ENCODE results near the gene CENPX. TPM values are rescaled to one million over a fixed set of nuclear protein-coding genes. Genes with fewer than 3 reads are reported as not detected.

Gene CENPX
- total RNA-seq, 2 experiments from 2014 or later = 57.3 to 73.0 TPM

- ChIA-PET CTCF (interaction anchor here (2.5 to 7.4 kb wide), 3 partner anchors 13 to 68 kb away, joined by 6 to 66 read pairs (median 49); partner anchors contain the start of genes DCXR and NOTUM), POLR2A (no interaction called here)
- H3K9me3 Mint-ChIP-seq = no peaks in the 10 kb centered on the region
- no peaks in the 10 kb centered on the region for H3K27me3 Mint-ChIP-seq
- no peak overlapping the region for H3K27ac Mint-ChIP-seq
- peak; percentile 36 for DNase-seq
- peaks cover 12% of the 10 kb centered on the region for H3K36me3 Mint-ChIP-seq (ENCODE audit: low read depth)
- peak overlapping the region; percentile 84 for H3K4me3 Mint-ChIP-seq
- H3K4me1 Mint-ChIP-seq = peaks cover 44% of the 10 kb centered on the region
Measured at GRCh38 chr17:82023447-82024241, 966 bp upstream of the CENPX start.

- peak within 1 kb of the TSS; percentile 84 for H3K4me3 Mint-ChIP-seq
- POLR2A ChIA-PET = interaction anchor here (0.7 to 1.2 kb wide), 2 partner anchors 15 to 64 kb away, joined by 3 to 4 read pairs; partner anchors contain the start of gene DCXR
- no peaks in the 10 kb centered on the region for H3K9me3 Mint-ChIP-seq
- H3K27ac Mint-ChIP-seq = peak within 1 kb of the TSS; percentile 82
- H3K27me3 Mint-ChIP-seq = no peaks in the 10 kb centered on the region
- peaks cover 12% of the 10 kb centered on the region for H3K36me3 Mint-ChIP-seq (ENCODE audit: low read depth)
- peaks cover 47% of the 10 kb centered on the region for H3K4me1 Mint-ChIP-seq
- CTCF ChIA-PET = interaction anchor here (0.8 to 7.4 kb wide), 6 partner anchors 9 to 149 kb away, joined by 3 to 66 read pairs (median 5); partner anchors contain the start of genes DCXR, NOTUM and RAC3
- DNase-seq = peak; percentile 100
Measured at GRCh38 chr17:82022981-82023446, 336 bp upstream of the CENPX start, which contains the start of gene LRRC45. Gene LRRC45, plus strand, starts transcription at chr17:82023305. Its CDS starts 339 bp downstream, at chr17:82023644.

DNA sequence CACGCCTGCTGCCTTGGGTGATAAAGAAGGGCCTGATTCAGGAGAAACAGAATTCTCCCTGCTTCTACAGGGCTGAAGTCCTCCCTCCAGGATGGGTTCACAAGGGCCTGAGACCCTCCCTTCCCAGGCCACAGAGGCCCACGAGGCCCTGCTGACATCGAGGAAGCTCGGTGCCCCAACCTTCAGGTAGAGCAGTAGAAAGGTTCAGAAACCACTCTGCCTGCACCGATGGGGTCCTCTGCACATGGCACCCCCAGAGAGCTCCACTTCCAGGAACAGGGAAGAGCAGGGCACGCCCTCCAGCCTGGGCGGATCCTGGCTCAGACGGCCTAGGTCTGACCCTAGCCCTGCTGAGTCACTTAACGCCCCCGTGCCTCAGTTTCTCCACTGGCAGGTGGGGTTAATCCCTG, 773 bp downstream of the CENPX start:
- CTCF ChIA-PET = interaction anchor here (0.6 to 7.4 kb wide), 9 partner anchors 8 to 794 kb away, joined by 3 to 66 read pairs (median 4); partner anchors contain the start of genes DCXR and NOTUM

GRCh38 chr17:82021107-82021899, 1.4 kb downstream of the CENPX start:
- H3K4me3 Mint-ChIP-seq = peak overlapping the region; percentile 77
- peaks cover 7% of the 10 kb centered on the region for H3K36me3 Mint-ChIP-seq (ENCODE audit: low read depth)
- ChIA-PET CTCF (interaction anchor here (0.6 to 7.4 kb wide), 12 partner anchors 8 to 795 kb away, joined by 3 to 66 read pairs (median 4); partner anchors contain the start of genes DCXR and NOTUM), POLR2A (no interaction called here)
- H3K9me3 Mint-ChIP-seq = no peaks in the 10 kb centered on the region
- no peaks in the 10 kb centered on the region for H3K27me3 Mint-ChIP-seq
- peaks cover 38% of the 10 kb centered on the region for H3K4me1 Mint-ChIP-seq
- peak overlapping the region; percentile 82 for H3K27ac Mint-ChIP-seq
- peak; percentile 74 for DNase-seq

More for the DNA sequence above, 773 bp downstream of the CENPX start:
- Mint-ChIP-seq H3K27ac (peak overlapping the region; percentile 82), H3K9me3 (no peaks in the 10 kb centered on the region), H3K27me3 (no peaks in the 10 kb centered on the region), H3K4me1 (peaks cover 39% of the 10 kb centered on the region), H3K36me3 (ENCODE audit: low read depth) (peaks cover 7% of the 10 kb centered on the region), H3K4me3 (peak overlapping the region; percentile 77)
- no peak for DNase-seq
- POLR2A ChIA-PET = interaction anchor here (1.2 kb wide), 1 partner anchor 16 kb away, joined by 4 read pairs; the partner anchor contains the start of gene DCXR

DNA sequence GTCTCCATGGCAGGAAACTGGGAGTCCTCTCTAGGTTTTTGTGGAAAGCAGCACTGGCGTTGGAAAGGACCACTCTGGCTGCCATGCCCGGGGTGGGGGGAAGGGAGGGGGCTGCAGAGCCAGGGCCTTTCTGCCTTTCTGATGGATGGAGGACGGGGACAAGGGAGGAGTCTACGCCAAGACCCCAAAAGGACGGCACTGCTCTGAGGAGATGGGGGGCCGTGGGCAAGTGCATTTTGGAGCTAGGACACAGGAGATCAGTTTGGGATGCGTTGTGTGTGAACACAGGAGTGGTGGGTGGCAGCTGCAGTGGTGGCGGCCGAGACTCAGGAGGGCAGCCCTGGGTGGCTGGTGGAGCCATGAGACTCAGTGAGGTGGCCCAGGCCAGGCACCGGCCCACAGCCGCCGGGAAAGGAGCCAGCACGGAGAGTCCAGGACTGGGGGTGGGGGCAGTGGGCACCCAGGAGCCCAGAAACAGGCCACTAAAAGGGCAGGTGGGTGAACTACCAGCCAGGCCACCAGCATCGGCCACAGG, 2.0 kb downstream of the CENPX start:
- Mint-ChIP-seq H3K9me3 (no peaks in the 10 kb centered on the region), H3K27me3 (no peaks in the 10 kb centered on the region), H3K27ac (peak overlapping the region; percentile 76), H3K36me3 (ENCODE audit: low read depth) (peaks cover 3% of the 10 kb centered on the region), H3K4me1 (peaks cover 34% of the 10 kb centered on the region), H3K4me3 (peak overlapping the region; percentile 3)
- ChIA-PET POLR2A (no interaction called here), CTCF (interaction anchor here (0.6 to 7.4 kb wide), 12 partner anchors 9 to 390 kb away, joined by 3 to 66 read pairs (median 4); partner anchors contain the start of genes DCXR and NOTUM)
- DNase-seq = no peak

DNA sequence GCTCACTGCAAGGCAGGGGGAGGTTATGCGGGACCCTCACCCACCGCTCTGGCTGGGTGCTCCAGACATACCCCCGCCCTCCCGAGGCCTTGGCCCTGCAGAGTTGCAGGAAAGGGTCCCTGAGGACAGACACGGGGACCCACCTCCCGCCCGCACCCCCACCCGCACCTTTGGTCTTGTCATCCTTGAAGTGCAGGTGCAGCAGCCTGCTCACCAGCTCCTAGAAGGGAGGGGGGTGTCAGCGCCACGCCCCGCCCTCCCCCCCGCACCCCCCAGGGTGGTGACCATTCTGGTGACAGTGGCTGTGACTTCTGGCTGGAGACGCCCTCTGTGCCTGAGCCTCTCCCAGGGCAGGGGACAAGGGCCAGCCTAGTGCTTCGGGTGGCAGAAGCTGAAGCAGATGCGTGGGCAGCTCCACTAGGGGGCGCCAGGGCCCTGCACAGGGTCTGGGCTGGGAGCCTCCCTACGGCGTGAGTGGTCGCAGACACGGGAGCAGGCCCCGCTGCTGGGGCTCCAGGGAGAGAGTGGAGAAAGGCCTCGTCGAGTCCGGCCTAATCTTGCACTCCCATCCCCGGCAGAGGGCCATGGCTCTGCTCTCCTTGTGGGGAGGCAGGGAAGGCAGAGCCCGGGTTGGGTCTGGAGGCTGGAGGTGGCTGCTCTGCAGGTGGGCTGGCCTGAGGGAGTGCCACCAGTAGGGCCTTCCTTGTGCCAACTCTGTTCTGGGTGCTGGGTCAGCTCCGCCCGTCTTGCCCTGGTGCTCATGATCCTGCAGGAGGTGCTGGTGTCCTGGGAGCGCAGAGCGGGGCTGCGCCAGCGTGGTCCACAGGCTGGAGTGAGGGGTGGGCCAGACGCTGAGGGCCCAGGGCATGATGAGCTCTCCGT, 2.7 kb downstream of the CENPX start:
- no peak overlapping the region for H3K4me3 Mint-ChIP-seq
- H3K27me3 Mint-ChIP-seq = no peaks in the 10 kb centered on the region
- no peak overlapping the region for H3K27ac Mint-ChIP-seq
- POLR2A ChIA-PET = no interaction called here
- H3K36me3 Mint-ChIP-seq (ENCODE audit: low read depth) = no peaks in the 10 kb centered on the region
- CTCF ChIA-PET = interaction anchor here (0.6 to 7.4 kb wide), 14 partner anchors 9 to 216 kb away, joined by 3 to 66 read pairs (median 4); partner anchors contain the start of genes DCXR and NOTUM
- peaks cover 31% of the 10 kb centered on the region for H3K4me1 Mint-ChIP-seq
- DNase-seq = peak; percentile 71
- H3K9me3 Mint-ChIP-seq = no peaks in the 10 kb centered on the region

GRCh38 chr17:82018989-82019689, 3.5 kb downstream of the CENPX start:
- H3K4me3 Mint-ChIP-seq = no peak overlapping the region
- ChIA-PET POLR2A (no interaction called here), CTCF (interaction anchor here (0.6 to 7.4 kb wide), 11 partner anchors 10 to 89 kb away, joined by 3 to 66 read pairs (median 4); partner anchors contain the start of genes DCXR and NOTUM)
- no peaks in the 10 kb centered on the region for H3K27me3 Mint-ChIP-seq
- H3K27ac Mint-ChIP-seq = no peak overlapping the region
- no peak for DNase-seq
- H3K4me1 Mint-ChIP-seq = peaks cover 29% of the 10 kb centered on the region
- no peaks in the 10 kb centered on the region for H3K9me3 Mint-ChIP-seq
- no peaks in the 10 kb centered on the region for H3K36me3 Mint-ChIP-seq (ENCODE audit: low read depth)

- POLR2A ChIA-PET = no interaction called here
- Mint-ChIP-seq H3K4me3 (no peak overlapping the region), H3K9me3 (no peaks in the 10 kb centered on the region), H3K36me3 (ENCODE audit: low read depth) (no peaks in the 10 kb centered on the region), H3K4me1 (peaks cover 24% of the 10 kb centered on the region), H3K27me3 (no peaks in the 10 kb centered on the region), H3K27ac (no peak overlapping the region)
- CTCF ChIA-PET = interaction anchor here (1.1 to 7.4 kb wide), 5 partner anchors 11 to 88 kb away, joined by 3 to 66 read pairs (median 40); partner anchors contain the start of genes DCXR and NOTUM
- no peak for DNase-seq
Measured at GRCh38 chr17:82018152-82018988, 4.3 kb downstream of the CENPX start.

DNA sequence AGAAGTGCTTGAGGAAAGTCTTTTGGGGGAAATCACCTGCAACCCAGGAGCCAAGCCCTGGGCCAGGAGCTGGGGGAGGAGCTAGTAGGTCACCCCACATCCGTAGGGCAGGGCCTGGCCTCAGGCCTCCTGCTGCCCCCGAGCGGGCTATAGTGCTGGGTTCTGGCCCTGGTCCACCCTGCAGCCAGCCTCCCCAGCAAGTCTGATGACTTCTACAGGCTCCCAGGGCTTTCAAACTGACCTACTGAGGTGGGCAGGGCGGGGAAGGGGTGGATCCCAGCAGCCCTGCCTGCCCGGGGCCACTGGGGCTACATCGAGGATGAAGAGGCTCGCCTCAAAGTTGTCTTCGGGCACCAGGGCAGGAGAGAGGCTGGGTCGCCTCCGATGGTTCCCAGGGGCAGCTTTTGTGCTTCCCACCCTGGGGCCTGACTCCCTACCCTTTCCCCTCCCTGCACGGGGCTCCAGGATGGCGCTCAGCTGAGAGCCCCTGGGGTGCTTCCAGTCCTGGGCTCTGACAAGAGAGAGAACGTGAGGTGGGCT, 5.0 kb downstream of the CENPX start:
- H3K27me3 Mint-ChIP-seq = no peaks in the 10 kb centered on the region
- CTCF ChIA-PET = interaction anchor here (1.7 to 7.4 kb wide), 2 partner anchors 13 to 58 kb away, joined by 5 to 66 read pairs; partner anchors contain the start of gene NOTUM
- H3K36me3 Mint-ChIP-seq (ENCODE audit: low read depth) = no peaks in the 10 kb centered on the region
- peaks cover 24% of the 10 kb centered on the region for H3K4me1 Mint-ChIP-seq
- no peak overlapping the region for H3K27ac Mint-ChIP-seq
- POLR2A ChIA-PET = no interaction called here
- no peaks in the 10 kb centered on the region for H3K9me3 Mint-ChIP-seq
- H3K4me3 Mint-ChIP-seq = no peak overlapping the region
- no peak for DNase-seq

- ChIA-PET POLR2A (no interaction called here), CTCF (interaction anchor here (1.7 to 7.4 kb wide), 2 partner anchors 13 to 57 kb away, joined by 5 to 66 read pairs; partner anchors contain the start of gene NOTUM)
- no peaks in the 10 kb centered on the region for H3K27me3 Mint-ChIP-seq
- DNase-seq = no peak
- no peaks in the 10 kb centered on the region for H3K36me3 Mint-ChIP-seq (ENCODE audit: low read depth)
- no peak overlapping the region for H3K27ac Mint-ChIP-seq
- H3K4me1 Mint-ChIP-seq = peaks cover 24% of the 10 kb centered on the region
- no peaks in the 10 kb centered on the region for H3K9me3 Mint-ChIP-seq
- H3K4me3 Mint-ChIP-seq = no peak overlapping the region
Measured at GRCh38 chr17:82016875-82017459, 5.7 kb downstream of the CENPX start.
